Upper lobe of left lung (tissue), 4 donors: ENCODE results near the gene ARV1.

ENCODE experiments used
- POLR2AphosphoS5 ChIP-seq, 2 donors: sonication (generic); formaldehyde crosslinking; IDR thresholded peaks; one replicate each; pipeline ENCODE4 v1.5.1; 2017; ENCODE audit warnings: antibody characterized with exemption in 2 of 2
- TF ChIP-seq, protein P1 (sequence below), 6 experiments: fragments of 450-650 bp in 4 of 6; fragments of 200-600 bp in 2 of 6; sonication (generic) in 2 of 6; IDR thresholded peaks; one replicate each; pipeline ENCODE4 v1.5.1; 2016 to 2019; ENCODE audit warnings: antibody characterized with exemption in 6 of 6

DNA sequence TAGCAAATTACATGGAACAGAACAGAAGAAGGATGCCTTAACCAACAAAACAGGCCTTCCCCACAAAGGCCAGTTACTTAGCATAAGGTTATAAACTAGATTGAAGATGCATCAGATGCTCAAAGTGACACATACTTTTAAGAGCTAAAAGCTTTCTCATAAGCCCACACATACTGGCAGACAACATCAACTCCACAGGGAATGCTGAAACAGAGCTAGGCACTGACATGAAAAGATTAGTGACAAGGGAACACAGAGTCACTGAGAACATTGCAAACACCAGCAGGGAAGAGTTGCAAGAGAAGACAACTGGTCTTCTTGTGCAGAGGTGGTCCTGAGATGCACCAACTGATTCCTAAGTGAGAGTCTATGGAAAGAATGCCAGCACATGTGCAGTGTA lies 7.1 kb upstream of the ARV1 start:
- TF ChIP-seq, protein P1, sequence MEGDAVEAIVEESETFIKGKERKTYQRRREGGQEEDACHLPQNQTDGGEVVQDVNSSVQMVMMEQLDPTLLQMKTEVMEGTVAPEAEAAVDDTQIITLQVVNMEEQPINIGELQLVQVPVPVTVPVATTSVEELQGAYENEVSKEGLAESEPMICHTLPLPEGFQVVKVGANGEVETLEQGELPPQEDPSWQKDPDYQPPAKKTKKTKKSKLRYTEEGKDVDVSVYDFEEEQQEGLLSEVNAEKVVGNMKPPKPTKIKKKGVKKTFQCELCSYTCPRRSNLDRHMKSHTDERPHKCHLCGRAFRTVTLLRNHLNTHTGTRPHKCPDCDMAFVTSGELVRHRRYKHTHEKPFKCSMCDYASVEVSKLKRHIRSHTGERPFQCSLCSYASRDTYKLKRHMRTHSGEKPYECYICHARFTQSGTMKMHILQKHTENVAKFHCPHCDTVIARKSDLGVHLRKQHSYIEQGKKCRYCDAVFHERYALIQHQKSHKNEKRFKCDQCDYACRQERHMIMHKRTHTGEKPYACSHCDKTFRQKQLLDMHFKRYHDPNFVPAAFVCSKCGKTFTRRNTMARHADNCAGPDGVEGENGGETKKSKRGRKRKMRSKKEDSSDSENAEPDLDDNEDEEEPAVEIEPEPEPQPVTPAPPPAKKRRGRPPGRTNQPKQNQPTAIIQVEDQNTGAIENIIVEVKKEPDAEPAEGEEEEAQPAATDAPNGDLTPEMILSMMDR (IDR thresholded peaks at IDR 0.05) = no peak
- TF ChIP-seq POLR2AphosphoS5 (IDR thresholded peaks at IDR 0.05) = no peak
